ENCODE results near the gene PHACTR2. TPM values are rescaled to one million over a fixed set of nuclear protein-coding genes. Genes with fewer than 3 reads are reported as not detected.

Gene PHACTR2
- total RNA-seq, 4 donors from 2014 or later, result 61.3 to 122 (median 86.0) TPM

- ATAC-seq, result no peak
Measured at GRCh38 chr6:143810745-143811144, 133.0 kb downstream of the PHACTR2 start.

GRCh38 chr6:143811501-143812157 lies 133.9 kb downstream of the PHACTR2 start:
- Histone ChIP-seq H3K27ac (no peak overlapping the region), H3K27me3 (no peaks in the 10 kb centered on the region), H3K4me3 (no peak overlapping the region), H3K9me3 (no peaks in the 10 kb centered on the region), H3K4me1 (no peaks in the 10 kb centered on the region), H3K36me3 (peaks cover 0 to 23% of the 10 kb centered on the region in 2 donors)
- 45 to 83% methylated on average over 2 of the region's 2 CpGs for WGBS, 2 donors (ENCODE audit: low coverage in 1 of 2)
- TF ChIP-seq CTCF (IDR thresholded peaks at IDR 0.05) (no peak), EP300 (IDR thresholded peaks at IDR 0.05) (no peak), POLR2A (IDR thresholded peaks at IDR 0.05) (no peak), POLR2AphosphoS5 (IDR thresholded peaks at IDR 0.05) (no peak)
- ATAC-seq, result no peak

More at GRCh38 chr6:143810745-143811144, 133.0 kb downstream of the PHACTR2 start:
- TF ChIP-seq CTCF (IDR thresholded peaks at IDR 0.05), result no peak
- TF ChIP-seq EP300 (IDR thresholded peaks at IDR 0.05), result no peak
- TF ChIP-seq POLR2AphosphoS5 (IDR thresholded peaks at IDR 0.05), result no peak
- no peak for TF ChIP-seq POLR2A (IDR thresholded peaks at IDR 0.05)
- Histone ChIP-seq H3K36me3 (peaks cover 0 to 23% of the 10 kb centered on the region in 2 donors), H3K9me3 (no peaks in the 10 kb centered on the region), H3K4me3 (no peak overlapping the region), H3K4me1 (no peaks in the 10 kb centered on the region), H3K27me3 (no peaks in the 10 kb centered on the region), H3K27ac (no peak overlapping the region)
- WGBS, 2 donors (ENCODE audit: low coverage in 1 of 2), result 89 to 100% methylated on average over 1 to 2 of the region's 2 CpGs

DNA sequence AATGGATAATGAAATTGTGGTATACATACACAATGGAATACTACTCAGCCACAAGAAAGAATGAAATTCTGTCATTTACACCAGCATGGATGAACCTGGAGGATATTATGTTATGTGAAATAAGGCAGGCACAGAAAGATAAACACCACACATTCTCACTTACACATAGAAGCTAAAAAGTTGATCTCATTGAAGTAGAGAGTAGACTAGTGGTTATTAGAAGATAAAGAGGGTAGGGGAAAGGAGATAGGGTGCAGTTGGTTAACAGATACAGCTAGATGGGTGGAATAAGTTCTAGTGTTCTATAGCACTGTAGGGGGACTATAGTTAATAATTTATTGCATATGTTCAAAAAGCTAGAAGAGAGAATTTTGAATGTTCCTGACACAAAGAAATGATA lies 139.9 kb downstream of the PHACTR2 start:
- H3K27ac ChIP-seq, result no peak overlapping the region

DNA sequence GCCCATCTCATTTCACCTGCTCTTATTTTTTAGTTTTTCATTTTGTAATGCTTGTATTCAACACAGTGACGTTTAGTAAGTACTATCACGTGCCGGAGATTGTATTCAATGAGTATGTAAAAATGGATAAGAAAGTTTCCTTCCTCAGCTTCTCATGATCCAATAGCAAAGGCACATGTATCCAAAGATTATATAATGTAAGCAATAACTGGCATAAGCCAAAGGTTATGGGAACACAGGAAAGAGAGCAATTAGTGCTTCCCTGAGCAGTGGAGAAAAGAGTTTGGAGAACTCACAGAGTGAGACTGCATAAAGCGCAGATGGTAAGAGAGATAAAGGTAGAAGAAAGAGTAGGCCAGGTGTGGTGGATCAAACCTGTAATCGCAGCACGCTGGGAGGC lies 143.6 kb downstream of the PHACTR2 start:
- ATAC-seq, result no peak
- WGBS, 2 donors (ENCODE audit: low coverage in 1 of 2), result 80 to 90% methylated on average over 3 to 6 of the region's 6 CpGs
- H3K27me3 ChIP-seq, result no peaks in the 10 kb centered on the region
- no peaks in the 10 kb centered on the region for H3K9me3 ChIP-seq
- H3K27ac ChIP-seq, result no peak overlapping the region
- H3K4me3 ChIP-seq, result no peak overlapping the region
- H3K4me1 ChIP-seq, result peaks cover 0 to 15% (median 0%) of the 10 kb centered on the region in 3 donors
- no peak for TF ChIP-seq EP300 (IDR thresholded peaks at IDR 0.05)
- no peak for TF ChIP-seq POLR2A (IDR thresholded peaks at IDR 0.05)
- TF ChIP-seq CTCF (IDR thresholded peaks at IDR 0.05), result no peak
- no peak for TF ChIP-seq POLR2AphosphoS5 (IDR thresholded peaks at IDR 0.05)
- peaks cover 0 to 22% of the 10 kb centered on the region in 2 donors for H3K36me3 ChIP-seq

More for the DNA sequence above, 139.9 kb downstream of the PHACTR2 start:
- peaks cover 0 to 26% of the 10 kb centered on the region in 2 donors for H3K36me3 ChIP-seq
- no peaks in the 10 kb centered on the region for H3K27me3 ChIP-seq
- H3K9me3 ChIP-seq, result no peaks in the 10 kb centered on the region
- ATAC-seq, result no peak
- H3K4me1 ChIP-seq, result peaks cover 0 to 8% (median 0%) of the 10 kb centered on the region in 3 donors
- no peak overlapping the region for H3K4me3 ChIP-seq
- TF ChIP-seq POLR2AphosphoS5 (IDR thresholded peaks at IDR 0.05) (no peak), POLR2A (IDR thresholded peaks at IDR 0.05) (no peak), CTCF (IDR thresholded peaks at IDR 0.05) (no peak), EP300 (IDR thresholded peaks at IDR 0.05) (no peak)

DNA sequence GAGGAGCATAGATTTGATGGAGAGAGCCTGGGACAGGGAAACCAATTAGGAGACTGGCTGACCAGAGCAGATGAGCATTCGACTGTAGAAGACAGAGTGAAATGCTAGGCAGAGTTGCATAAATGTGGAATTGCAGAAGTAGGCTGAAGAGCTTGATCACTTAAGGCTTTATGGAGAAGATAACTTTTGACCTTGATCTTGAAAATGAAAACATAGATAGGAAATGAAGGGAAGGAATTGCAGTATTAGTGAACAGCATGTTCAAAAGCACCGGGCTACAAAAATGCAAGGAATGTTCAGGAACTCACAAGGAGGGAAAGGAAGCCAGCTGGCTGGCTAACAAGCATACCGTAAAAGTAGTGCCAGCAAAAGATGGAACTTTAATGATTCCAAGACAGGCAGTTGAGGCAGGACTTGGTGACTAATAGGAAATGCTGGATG lies 144.8 kb downstream of the PHACTR2 start:
- H3K4me3 ChIP-seq, result no peak overlapping the region
- no peak for TF ChIP-seq EP300 (IDR thresholded peaks at IDR 0.05)
- peak; percentile 12 for TF ChIP-seq POLR2AphosphoS5 (IDR thresholded peaks at IDR 0.05)
- WGBS, 2 donors (ENCODE audit: low coverage in 1 of 2), result 24 to 36% methylated on average over 3 of the region's 3 CpGs
- no peak for ATAC-seq
- no peaks in the 10 kb centered on the region for H3K9me3 ChIP-seq
- peaks cover 0 to 15% (median 0%) of the 10 kb centered on the region in 3 donors for H3K4me1 ChIP-seq
- H3K36me3 ChIP-seq, result peaks cover 0 to 22% of the 10 kb centered on the region in 2 donors
- peak overlapping the region in 2 of 4 donors; percentile 12 to 21 for H3K27ac ChIP-seq
- H3K27me3 ChIP-seq, result no peaks in the 10 kb centered on the region

All from gastroesophageal sphincter (tissue), 4 donors.